Breast epithelium (tissue), 4 donors: ENCODE measurements around the gene KCNIP4. TPM values are rescaled to one million over a fixed set of nuclear protein-coding genes. Genes with fewer than 3 reads are reported as not detected.
"Not testable (repeated sequence)": the region's sequence is repeated elsewhere in the genome, so short reads cannot be mapped to it uniquely, and the experiment has no call there.

Experiments used
- DNase-seq, 2 donors: peaks; one replicate each; pipeline ENCODE4 v3.0.0-alpha.2; 2019; ENCODE audit warnings: low spot score in 2 of 2
- H3K27ac ChIP-seq, 2 donors: fragments of 200-600 bp; sonication (generic) in 1 of 2; one replicate each; pipeline ENCODE4 v1.5.1; 2016 to 2019; ENCODE audit warnings: mild to moderate bottlenecking in 1 of 2
- H3K27me3 ChIP-seq, 2 donors: fragments of 200-600 bp; sonication (generic) in 1 of 2; one replicate each; pipeline versions ENCODE4 v1.5.1 to v1.6.0; 2017 to 2019; ENCODE audit warnings: control low read depth in 1 of 2, mild to moderate bottlenecking in 1 of 2
- H3K36me3 ChIP-seq: fragments of 200-600 bp; one replicate; pipeline ENCODE4 v1.5.1; 2019
- H3K4me1 ChIP-seq, 2 donors: fragments of 200-600 bp; sonication (generic); one replicate each; pipeline ENCODE4 v1.5.1; 2016 to 2019; ENCODE audit warnings: control low read depth in 1 of 2
- H3K4me3 ChIP-seq, 3 donors: fragments of 200-600 bp; sonication (generic); 1 replicate in 2 of 3; 2 replicates in 1 of 3; pipeline ENCODE4 v1.5.1; 2016 to 2019; ENCODE audit warnings: mild to moderate bottlenecking in 3 of 3, moderate library complexity in 2 of 3
- H3K9me3 ChIP-seq, 2 donors: fragments of 200-600 bp; sonication (generic) in 1 of 2; one replicate each; pipeline ENCODE4 v1.5.1; 2016 to 2019; ENCODE audit warnings: control low read depth in 1 of 2
- CTCF ChIP-seq, 3 donors: fragments of 450-650 bp; IDR thresholded peaks; one replicate each; pipeline ENCODE4 v1.5.1; 2016 to 2017; ENCODE audit warnings: antibody characterized with exemption in 3 of 3, mild to moderate bottlenecking in 3 of 3, moderate library complexity in 3 of 3
- POLR2A ChIP-seq: fragments of 450-650 bp; IDR thresholded peaks from one replicate; pipeline ENCODE4 v1.6.1; 2016; ENCODE audit warnings: antibody characterized with exemption, mild to moderate bottlenecking, moderate library complexity
- POLR2AphosphoS5 ChIP-seq, 3 donors: sonication (generic); formaldehyde crosslinking; IDR thresholded peaks; one replicate each; pipeline ENCODE4 v1.6.1; 2017; ENCODE audit warnings: antibody characterized with exemption in 3 of 3
- intact Hi-C: fragments of 100-400 bp; cut with DNase I; formaldehyde crosslinking; loops from one replicate; pipeline ENCODE4 v1.15.1; 2023; ENCODE audit warnings: low total_unique reads
- total RNA-seq, 3 donors: library from RNA; depleted of rRNA; stranded (reverse); fragments of >200 nt; gene quantifications; one replicate each; pipeline ENCODE4 v1.1.0, GENCODE V29; 2016

KCNIP4 gene
- total RNA-seq, 3 donors from 2014 or later, result 0.44 to 0.66 TPM; not detected in 1

GRCh38 chr4:21374641-21375368, 573.8 kb downstream of the KCNIP4 start:
- no peak for DNase-seq
- Histone ChIP-seq H3K4me3 (no peak overlapping the region), H3K27ac (no peak overlapping the region), H3K9me3 (no peaks in the 10 kb centered on the region), H3K27me3 (no peaks in the 10 kb centered on the region), H3K36me3 (no peaks in the 10 kb centered on the region), H3K4me1 (no peaks in the 10 kb centered on the region)
- intact Hi-C loops, result no loop called here
- TF ChIP-seq POLR2A, result no peak
- no peak for TF ChIP-seq CTCF (IDR thresholded peaks at IDR 0.05)
- no peak for TF ChIP-seq POLR2AphosphoS5 (IDR thresholded peaks at IDR 0.05)

- DNase-seq, result no peak
- Histone ChIP-seq H3K9me3 (no peaks in the 10 kb centered on the region), H3K27me3 (no peaks in the 10 kb centered on the region), H3K36me3 (no peaks in the 10 kb centered on the region), H3K4me3 (no peak overlapping the region), H3K27ac (no peak overlapping the region), H3K4me1 (no peaks in the 10 kb centered on the region)
- TF ChIP-seq POLR2A (no peak), CTCF (IDR thresholded peaks at IDR 0.05) (no peak), POLR2AphosphoS5 (IDR thresholded peaks at IDR 0.05) (no peak)
- intact Hi-C loops, result no loop called here
Observed at GRCh38 chr4:21367567-21367966, 581.0 kb downstream of the KCNIP4 start.

GRCh38 chr4:21366840-21367239, 581.7 kb downstream of the KCNIP4 start:
- intact Hi-C loops, result no loop called here
- Histone ChIP-seq H3K27ac (no peak overlapping the region), H3K36me3 (no peaks in the 10 kb centered on the region), H3K27me3 (no peaks in the 10 kb centered on the region), H3K4me3 (no peak overlapping the region), H3K4me1 (no peaks in the 10 kb centered on the region), H3K9me3 (no peaks in the 10 kb centered on the region)
- no peak for TF ChIP-seq POLR2AphosphoS5 (IDR thresholded peaks at IDR 0.05)
- TF ChIP-seq POLR2A, result no peak
- TF ChIP-seq CTCF (IDR thresholded peaks at IDR 0.05), result no peak
- DNase-seq, result no peak

GRCh38 chr4:21366312-21366711, 582.3 kb downstream of the KCNIP4 start:
- DNase-seq, result no peak
- H3K27me3 ChIP-seq, result no peaks in the 10 kb centered on the region
- no peaks in the 10 kb centered on the region for H3K9me3 ChIP-seq
- H3K36me3 ChIP-seq, result no peaks in the 10 kb centered on the region
- H3K4me3 ChIP-seq, result no peak overlapping the region
- intact Hi-C loops, result no loop called here
- H3K27ac ChIP-seq, result no peak overlapping the region
- H3K4me1 ChIP-seq, result no peaks in the 10 kb centered on the region
- TF ChIP-seq CTCF (IDR thresholded peaks at IDR 0.05) (no peak), POLR2A (no peak), POLR2AphosphoS5 (IDR thresholded peaks at IDR 0.05) (no peak)

- H3K27ac ChIP-seq, result no peak overlapping the region
- H3K4me1 ChIP-seq, result no peaks in the 10 kb centered on the region
- no peak for DNase-seq
- intact Hi-C loops, result no loop called here
- H3K36me3 ChIP-seq, result no peaks in the 10 kb centered on the region
- H3K4me3 ChIP-seq, result no peak overlapping the region
- no peaks in the 10 kb centered on the region for H3K27me3 ChIP-seq
- TF ChIP-seq CTCF (IDR thresholded peaks at IDR 0.05) (no peak), POLR2AphosphoS5 (IDR thresholded peaks at IDR 0.05) (no peak), POLR2A (no peak)
- H3K9me3 ChIP-seq, result no peaks in the 10 kb centered on the region
Observed at GRCh38 chr4:21363701-21364100, 584.9 kb downstream of the KCNIP4 start.

- H3K27me3 ChIP-seq, H3K27ac ChIP-seq, intact Hi-C loops, H3K4me3 ChIP-seq, DNase-seq, H3K36me3 ChIP-seq, H3K4me1 ChIP-seq: not testable (repeated sequence)
- peaks cover 3 to 31% of the 10 kb centered on the region in 2 donors for H3K9me3 ChIP-seq
Observed at GRCh38 chr4:21352354-21352753, 596.2 kb downstream of the KCNIP4 start.
